GM21529 (cell line): ENCODE measurements around the gene CERT1.

Experiments used
- ATAC-seq: cut with Tn5 transposase; IDR thresholded peaks from one replicate; pipeline ENCODE4 v1.9.1; 2021; ENCODE audit not compliant: unreplicated experiment

The CERT1 gene

GRCh38 chr5:75481024-75481423 lies 30.4 kb downstream of the CERT1 start:
- ATAC-seq, result no peak

GRCh38 chr5:75475364-75475763 lies 36.1 kb downstream of the CERT1 start:
- no peak for ATAC-seq

GRCh38 chr5:75473463-75473862 lies 38.0 kb downstream of the CERT1 start:
- no peak for ATAC-seq

GRCh38 chr5:75472973-75473372 lies 38.5 kb downstream of the CERT1 start:
- ATAC-seq, result no peak

- no peak for ATAC-seq
Measured at GRCh38 chr5:75471193-75471592, 40.2 kb downstream of the CERT1 start.

GRCh38 chr5:75469017-75469416 lies 42.4 kb downstream of the CERT1 start:
- no peak for ATAC-seq

GRCh38 chr5:75468593-75468992 lies 42.8 kb downstream of the CERT1 start:
- ATAC-seq, result no peak

- no peak for ATAC-seq
Measured at GRCh38 chr5:75466006-75466716, 45.3 kb downstream of the CERT1 start.

GRCh38 chr5:75465480-75465879 lies 45.9 kb downstream of the CERT1 start:
- no peak for ATAC-seq

- ATAC-seq, result no peak
Measured at GRCh38 chr5:75463726-75464125, 47.7 kb downstream of the CERT1 start.

- ATAC-seq, result no peak
Measured at GRCh38 chr5:75461679-75462078, 49.8 kb downstream of the CERT1 start.

- peak; percentile 71 for ATAC-seq
Measured at GRCh38 chr5:75460942-75461610, 50.4 kb downstream of the CERT1 start.

GRCh38 chr5:75460532-75460931 lies 50.9 kb downstream of the CERT1 start:
- peak; percentile 17 for ATAC-seq

- no peak for ATAC-seq
Measured at GRCh38 chr5:75457691-75458090, 53.7 kb downstream of the CERT1 start.

GRCh38 chr5:75457161-75457560 lies 54.3 kb downstream of the CERT1 start:
- no peak for ATAC-seq

GRCh38 chr5:75450069-75450468 lies 61.4 kb downstream of the CERT1 start:
- no peak for ATAC-seq

- ATAC-seq, result no peak
Measured at GRCh38 chr5:75446068-75446467, 65.4 kb downstream of the CERT1 start.

GRCh38 chr5:75441560-75441959 lies 69.9 kb downstream of the CERT1 start:
- no peak for ATAC-seq

GRCh38 chr5:75439276-75439675 lies 72.2 kb downstream of the CERT1 start:
- no peak for ATAC-seq

GRCh38 chr5:75438722-75439121 lies 72.7 kb downstream of the CERT1 start:
- no peak for ATAC-seq

GRCh38 chr5:75435096-75435495 lies 76.3 kb downstream of the CERT1 start:
- no peak for ATAC-seq

GRCh38 chr5:75433814-75434506 lies 77.5 kb downstream of the CERT1 start:
- no peak for ATAC-seq
